B cell (primary cell): ENCODE data around the gene LASP1. TPM values are rescaled to one million over a fixed set of nuclear protein-coding genes. Genes with fewer than 3 reads are reported as not detected.

Experiments used
- ATAC-seq: fragments of 200-7000 bp; cut with Tn5 transposase; one replicate; pipeline ENCODE4 v1.10.0; 2021; ENCODE audit warnings: low read depth, mild to moderate bottlenecking, moderate number of reproducible peaks, moderate library complexity
- CTCF ChIA-PET: fragments of 350-600 bp; sonication (Branson Sonifier 250); formaldehyde crosslinking; loops from one replicate; lab custom pipeline; 2021; ENCODE audit warnings: antibody characterized with exemption, inconsistent platforms; lab: Charles Lee
- POLR2A ChIA-PET: fragments of 350-600 bp; sonication (Branson Sonifier 250); formaldehyde crosslinking; loops from one replicate; lab custom pipeline; 2021; ENCODE audit warnings: antibody characterized with exemption; lab: Charles Lee
- DNase-seq: peaks from one replicate; pipeline ENCODE4 v3.0.0; 2013
- H2AFZ ChIP-seq: 2 replicates; pipeline ENCODE4 v1.6.1; 2012; ENCODE audit warnings: mild to moderate bottlenecking, low read depth, low read length; ENCODE audit not compliant: insufficient read depth, poor library complexity, severe bottlenecking
- H3K27ac ChIP-seq, 2 donors: 1 replicate in 1 of 2; 2 replicates in 1 of 2; pipeline ENCODE4 v1.5.1; 2012 to 2013; ENCODE audit warnings: low read length in 2 of 2, mild to moderate bottlenecking in 2 of 2, moderate library complexity in 1 of 2
- H3K27me3 ChIP-seq, 4 experiments: fragments of 200-600 bp in 1 of 4; sonication (generic) in 1 of 4; replicated peaks in 1 of 4; 1 replicate in 2 of 4; 2 replicates in 2 of 4; pipeline versions ENCODE4 v1.6.1 to v1.7.0; 2013 to 2016; ENCODE audit warnings: low read length in 3 of 4, mild to moderate bottlenecking in 2 of 4, mixed read lengths in 1 of 4, moderate library complexity in 1 of 4; ENCODE audit not compliant: insufficient read depth in 4 of 4, control insufficient read depth in 3 of 4; ENCODE audit errors: control extremely low read depth in 1 of 4
- H3K36me3 ChIP-seq, 2 experiments: replicated peaks in 1 of 2; 1 replicate in 1 of 2; 2 replicates in 1 of 2; pipeline versions ENCODE4 v1.6.1 to v1.7.1; 2013; ENCODE audit warnings: low read length in 1 of 2; ENCODE audit not compliant: insufficient read depth in 2 of 2, control insufficient read depth in 1 of 2; ENCODE audit errors: control extremely low read depth in 1 of 2, extremely low read depth in 1 of 2
- H3K4me1 ChIP-seq, 2 donors: fragments of 200-600 bp in 1 of 2; sonication (generic) in 1 of 2; 1 replicate in 1 of 2; 2 replicates in 1 of 2; pipeline versions ENCODE4 v1.5.1 to v1.6.1; 2013 to 2017; ENCODE audit warnings: low read length in 2 of 2; ENCODE audit not compliant: control insufficient read depth in 2 of 2, insufficient read depth in 2 of 2
- H3K4me2 ChIP-seq: replicated peaks from 2 replicates; pipeline ENCODE3; 2012; ENCODE audit warnings: mild to moderate bottlenecking, low read depth, low read length; ENCODE audit not compliant: poor library complexity, severe bottlenecking
- H3K4me3 ChIP-seq, 5 experiments: fragments of 200-600 bp in 1 of 5; sonication (generic) in 1 of 5; 1 replicate in 3 of 5; 2 replicates in 2 of 5; pipeline versions ENCODE4 v1.5.1 to v1.7.0; 2011 to 2016; ENCODE audit warnings: low read length in 4 of 5, mild to moderate bottlenecking in 4 of 5, low read depth in 2 of 5, control low read depth in 1 of 5, moderate library complexity in 1 of 5; ENCODE audit not compliant: insufficient read depth in 1 of 5; ENCODE audit errors: control extremely low read depth in 1 of 5, extremely low read depth in 1 of 5
- H3K79me2 ChIP-seq: fragments of 200-600 bp; sonication (generic); one replicate; pipeline ENCODE4 v1.6.0; 2016; ENCODE audit warnings: low read length; ENCODE audit not compliant: control insufficient read depth, insufficient read depth
- H3K9ac ChIP-seq: fragments of 200-600 bp; sonication (generic); 2 replicates; pipeline ENCODE4 v1.6.1; 2017; ENCODE audit warnings: mild to moderate bottlenecking, low read length, moderate library complexity
- H3K9me3 ChIP-seq, 3 donors: one replicate each; pipeline versions ENCODE4 v1.6.1 to v1.7.1; 2013; ENCODE audit warnings: low read length in 2 of 3; ENCODE audit not compliant: control insufficient read depth in 2 of 3, insufficient read depth in 1 of 3; ENCODE audit errors: control extremely low read depth in 1 of 3
- H4K20me1 ChIP-seq: 2 replicates; pipeline ENCODE4 v1.6.0; 2012; ENCODE audit warnings: mild to moderate bottlenecking, low read length; ENCODE audit not compliant: insufficient read depth, control insufficient read depth, poor library complexity, severe bottlenecking
- H3K27ac Mint-ChIP-seq: one replicate; pipeline ENCODE4 v1.8.0; 2021; ENCODE audit warnings: mixed read lengths
- H3K27me3 Mint-ChIP-seq: one replicate; pipeline ENCODE4 v1.8.0; 2021; ENCODE audit warnings: mixed read lengths
- H3K4me1 Mint-ChIP-seq: one replicate; pipeline ENCODE4 v1.8.0; 2021; ENCODE audit warnings: mixed read lengths
- H3K4me3 Mint-ChIP-seq: one replicate; pipeline ENCODE4 v1.8.0; 2021; ENCODE audit warnings: mixed read lengths
- H3K9me3 Mint-ChIP-seq: one replicate; pipeline ENCODE4 v1.8.0; 2022; ENCODE audit warnings: mixed read lengths; ENCODE audit not compliant: insufficient read depth
- EZH2 ChIP-seq: IDR thresholded peaks from 2 replicates; pipeline ENCODE4 v1.6.1; 2012; ENCODE audit warnings: borderline replicate concordance, low read depth, mild to moderate bottlenecking, moderate library complexity, low read length; ENCODE audit not compliant: insufficient read depth, poor library complexity, severe bottlenecking
- WGBS: methylation state at CpG from one replicate; pipeline ENCODE4 v1.1.5; 2013; ENCODE audit warnings: missing lambda C conversion rate; ENCODE audit not compliant: insufficient coverage; 5-methylcytosine and 5-hydroxymethylcytosine counted together
- intact Hi-C: fragments of 100-400 bp; cut with micrococcal nuclease; formaldehyde crosslinking; loops from one replicate; pipeline ENCODE4 v1.10.0; 2022
- polyA plus RNA-seq: library from polyadenylated mRNA; depleted of rRNA; stranded (reverse); fragments of >200 nt; gene quantifications from 2 replicates; pipeline ENCODE4 v1.2.3, GENCODE V29; 2012
- total RNA-seq, 2 donors: library from RNA; stranded (reverse); fragments of 120-200 nt in 1 of 2; gene quantifications; 1 replicate in 1 of 2; 2 replicates in 1 of 2; pipeline versions ENCODE4 v1.2.3 to v1.2.4, GENCODE V29; 2013 to 2022
- TF ChIP-seq, protein P1 (sequence below): fragments of 200-600 bp; IDR thresholded peaks from one replicate; pipeline ENCODE4 v1.8.0; 2022; ENCODE audit warnings: antibody characterized with exemption, mild to moderate bottlenecking

The LASP1 gene
- total and polyA plus RNA-seq, 2 donors (not counting 1 experiment from before 2014, with no cell fraction given): 51.6 to 125 TPM

DNA sequence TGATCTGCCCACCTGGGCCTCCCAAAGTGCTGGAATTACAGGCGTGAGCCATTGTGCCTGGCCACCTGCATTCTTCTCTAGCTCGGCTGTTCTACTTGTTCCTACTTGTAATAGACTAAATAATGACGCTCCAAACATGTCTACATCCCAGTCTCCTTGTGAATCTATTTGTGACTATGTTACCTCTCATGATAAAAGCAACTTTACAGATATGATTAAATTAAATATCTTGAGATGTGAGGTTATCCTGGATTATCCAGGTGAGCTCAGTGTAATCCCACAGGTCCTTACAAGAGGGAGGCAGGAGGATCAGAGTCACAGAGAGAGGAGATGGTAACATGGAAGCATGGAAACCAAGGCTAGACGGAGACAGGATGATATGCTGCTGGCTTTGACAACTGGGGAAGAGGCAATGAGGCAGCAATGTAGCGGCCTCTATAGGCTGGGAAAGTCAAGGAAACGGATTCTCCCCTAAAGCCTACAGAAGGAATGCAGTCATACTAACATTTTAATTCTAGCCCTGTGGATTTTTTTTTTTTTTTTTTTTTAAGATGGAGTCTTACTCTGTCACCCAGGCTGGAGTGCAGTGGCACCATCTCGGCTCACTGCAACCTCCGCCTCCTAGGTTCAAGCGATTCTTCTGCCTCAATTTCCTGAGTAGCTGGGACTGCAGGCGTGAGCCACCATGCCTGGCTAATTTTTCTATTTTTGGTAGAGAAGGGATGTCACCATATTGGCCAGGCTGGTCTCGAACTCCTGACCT is 5.0 kb upstream of the LASP1 start:
- intact Hi-C loops: no loop called here
- no peaks in the 10 kb centered on the region for H3K9me3 ChIP-seq
- POLR2A ChIA-PET: interaction anchor here (0.7 kb wide), 1 partner anchor 345 kb away, joined by 10 read pairs; no protein-coding TSS in a partner anchor
- no peaks in the 10 kb centered on the region for H4K20me1 ChIP-seq
- TF ChIP-seq, protein P1, sequence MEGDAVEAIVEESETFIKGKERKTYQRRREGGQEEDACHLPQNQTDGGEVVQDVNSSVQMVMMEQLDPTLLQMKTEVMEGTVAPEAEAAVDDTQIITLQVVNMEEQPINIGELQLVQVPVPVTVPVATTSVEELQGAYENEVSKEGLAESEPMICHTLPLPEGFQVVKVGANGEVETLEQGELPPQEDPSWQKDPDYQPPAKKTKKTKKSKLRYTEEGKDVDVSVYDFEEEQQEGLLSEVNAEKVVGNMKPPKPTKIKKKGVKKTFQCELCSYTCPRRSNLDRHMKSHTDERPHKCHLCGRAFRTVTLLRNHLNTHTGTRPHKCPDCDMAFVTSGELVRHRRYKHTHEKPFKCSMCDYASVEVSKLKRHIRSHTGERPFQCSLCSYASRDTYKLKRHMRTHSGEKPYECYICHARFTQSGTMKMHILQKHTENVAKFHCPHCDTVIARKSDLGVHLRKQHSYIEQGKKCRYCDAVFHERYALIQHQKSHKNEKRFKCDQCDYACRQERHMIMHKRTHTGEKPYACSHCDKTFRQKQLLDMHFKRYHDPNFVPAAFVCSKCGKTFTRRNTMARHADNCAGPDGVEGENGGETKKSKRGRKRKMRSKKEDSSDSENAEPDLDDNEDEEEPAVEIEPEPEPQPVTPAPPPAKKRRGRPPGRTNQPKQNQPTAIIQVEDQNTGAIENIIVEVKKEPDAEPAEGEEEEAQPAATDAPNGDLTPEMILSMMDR: no peak
- no peak for TF ChIP-seq EZH2
- no peaks in the 10 kb centered on the region for H3K79me2 ChIP-seq
- H3K36me3 ChIP-seq: no peaks in the 10 kb centered on the region
- ATAC-seq (no peak), DNase-seq (no peak)
- no peak overlapping the region for H3K4me3 ChIP-seq
- Mint-ChIP-seq H3K27me3 (no peaks in the 10 kb centered on the region), H3K4me3 (no peak overlapping the region), H3K27ac (peak overlapping the region; percentile 26), H3K9me3 (no peaks in the 10 kb centered on the region), H3K4me1 (peaks cover 44% of the 10 kb centered on the region)
- H3K4me2 ChIP-seq: no peak overlapping the region
- H3K9ac ChIP-seq: no peak overlapping the region
- H2AFZ ChIP-seq: no peak overlapping the region
- H3K27ac ChIP-seq: no peak overlapping the region
- H3K27me3 ChIP-seq: no peaks in the 10 kb centered on the region
- CTCF ChIA-PET: interaction anchor here (0.7 to 2.3 kb wide), 3 partner anchors 11 to 1667 kb away, joined by 3 to 12 read pairs (median 8); partner anchors contain the start of gene RPL23
- WGBS: 82% methylated on average over 4 of the region's 11 CpGs
- H3K4me1 ChIP-seq: peaks cover 33 to 49% of the 10 kb centered on the region in 2 donors
